GM21423 (cell line): Measurements from ENCODE around the gene LRMDA.
"Not testable (repeated sequence)": the region's sequence is repeated elsewhere in the genome, so short reads cannot be mapped to it uniquely, and the experiment has no call there.

Source experiments
- ATAC-seq: cut with Tn5 transposase; IDR thresholded peaks from one replicate; pipeline ENCODE4 v1.9.1; 2021; ENCODE audit warnings: mild to moderate bottlenecking, moderate library complexity; ENCODE audit not compliant: unreplicated experiment

LRMDA gene

DNA sequence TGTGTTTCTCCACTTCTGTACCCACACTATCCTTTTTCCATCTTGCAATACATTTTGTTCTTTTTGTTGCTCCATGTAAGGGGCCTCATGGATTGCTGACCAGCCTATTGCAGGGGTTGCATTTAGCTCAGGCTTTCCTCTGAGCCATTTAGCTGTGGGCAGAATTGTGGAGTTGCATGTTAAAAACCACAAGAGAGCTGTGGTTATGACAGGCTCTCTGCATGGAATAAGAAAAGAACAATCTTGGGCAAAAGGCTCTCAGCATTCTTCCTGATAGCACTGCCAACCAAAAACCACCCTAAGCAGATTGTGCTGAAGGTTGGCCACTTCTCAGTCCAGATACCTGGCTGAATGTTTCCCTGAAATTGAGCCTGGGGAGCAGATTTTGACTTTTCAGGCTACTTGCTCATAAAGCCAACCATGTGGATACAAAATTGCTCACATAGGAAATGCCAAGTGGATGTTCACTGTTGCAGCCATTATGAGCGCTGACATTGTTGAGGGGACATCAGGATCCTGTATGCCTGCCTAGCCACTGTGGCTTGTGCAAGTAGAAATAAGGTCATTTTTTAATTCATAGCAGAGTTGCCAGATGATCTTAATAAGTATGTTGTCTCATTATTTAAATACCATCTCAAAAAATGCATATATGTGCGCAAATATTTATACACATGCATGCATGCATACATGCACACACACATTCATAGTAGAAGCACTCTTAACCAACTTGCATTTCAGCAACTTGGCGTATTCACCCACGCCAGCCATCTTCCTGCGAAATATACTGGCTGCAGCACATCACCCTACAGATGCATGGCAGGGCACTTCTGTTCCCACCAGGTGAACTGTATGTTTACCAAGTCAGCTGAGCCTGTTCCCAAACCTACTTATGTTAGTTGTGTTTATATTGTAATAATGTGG lies 695.4 kb downstream of the LRMDA start:
- ATAC-seq: no peak

GRCh38 chr10:76127984-76128589 lies 696.7 kb downstream of the LRMDA start:
- no peak for ATAC-seq

DNA sequence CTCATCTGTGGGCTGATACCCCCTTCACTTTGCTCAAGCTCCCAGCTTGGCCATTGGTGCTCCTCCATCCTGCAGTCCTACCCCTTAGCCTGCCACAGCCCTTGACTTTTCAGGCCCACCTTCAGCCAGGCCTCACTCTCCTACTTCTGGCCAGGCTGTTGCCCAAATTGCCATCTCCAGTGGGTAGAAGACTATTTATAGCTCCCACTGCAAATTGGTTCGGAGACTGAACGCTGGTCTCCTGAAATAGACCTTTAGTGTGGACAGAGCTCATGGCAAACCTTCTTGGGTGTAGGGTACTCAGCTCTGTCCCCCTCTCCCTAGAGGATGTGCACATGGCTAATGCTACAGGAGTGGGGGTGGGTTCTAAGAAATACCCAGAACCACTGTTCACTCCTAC lies 697.8 kb downstream of the LRMDA start:
- no peak for ATAC-seq

- ATAC-seq: no peak
Measured at GRCh38 chr10:76130892-76131291, 699.5 kb downstream of the LRMDA start.

DNA sequence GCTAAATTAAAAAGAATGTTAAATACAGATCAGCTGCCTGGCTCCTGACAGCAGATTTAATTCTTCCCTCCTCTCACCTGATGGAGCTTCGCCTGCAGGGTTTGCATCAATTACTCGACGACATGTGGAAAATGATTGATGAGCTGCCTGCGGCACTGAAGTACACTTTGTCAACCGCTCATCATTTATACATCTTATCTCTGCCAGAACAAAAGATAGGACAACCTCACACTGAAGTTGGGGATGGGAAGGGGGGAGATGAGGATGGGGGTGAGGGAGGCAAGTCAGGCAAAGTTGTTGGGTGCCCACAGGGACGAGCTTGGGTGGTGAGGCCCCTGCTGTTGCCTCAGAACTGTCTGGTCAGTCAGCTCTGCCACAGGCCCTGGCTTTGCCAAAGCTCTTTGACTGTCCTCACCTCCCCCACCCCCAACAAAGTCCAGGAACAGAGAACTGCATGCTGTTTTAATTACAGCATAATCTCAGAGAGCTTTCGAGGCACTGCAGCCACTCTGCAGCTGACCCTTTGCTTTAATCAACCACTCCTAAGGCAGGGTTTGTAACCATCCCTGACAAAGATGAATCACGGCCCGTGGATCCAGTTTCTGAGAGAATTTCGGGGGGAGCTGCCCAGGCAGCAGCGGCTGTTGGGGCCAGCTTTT lies 702.3 kb downstream of the LRMDA start:
- ATAC-seq: no peak

DNA sequence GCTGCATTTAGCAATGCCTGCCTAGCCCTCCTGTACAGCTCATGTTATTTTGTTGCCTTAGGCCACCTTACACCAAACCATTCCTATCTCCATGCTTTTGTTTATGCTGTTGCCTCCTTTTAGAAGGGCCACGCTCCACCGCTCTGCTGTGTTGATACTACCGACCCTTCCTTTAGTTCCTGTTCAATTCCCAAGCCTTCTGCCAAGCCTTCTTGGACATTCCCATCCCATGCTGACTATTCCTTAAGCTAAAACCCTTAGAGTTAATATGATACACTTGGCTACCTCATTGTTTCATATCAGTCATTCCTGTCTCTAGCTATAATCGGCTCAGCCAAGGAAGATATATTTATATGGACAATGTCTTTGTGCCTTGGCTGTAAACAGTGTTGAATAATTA lies 705.5 kb downstream of the LRMDA start:
- ATAC-seq: no peak

- no peak for ATAC-seq
Measured at GRCh38 chr10:76138286-76138685, 706.9 kb downstream of the LRMDA start.

DNA sequence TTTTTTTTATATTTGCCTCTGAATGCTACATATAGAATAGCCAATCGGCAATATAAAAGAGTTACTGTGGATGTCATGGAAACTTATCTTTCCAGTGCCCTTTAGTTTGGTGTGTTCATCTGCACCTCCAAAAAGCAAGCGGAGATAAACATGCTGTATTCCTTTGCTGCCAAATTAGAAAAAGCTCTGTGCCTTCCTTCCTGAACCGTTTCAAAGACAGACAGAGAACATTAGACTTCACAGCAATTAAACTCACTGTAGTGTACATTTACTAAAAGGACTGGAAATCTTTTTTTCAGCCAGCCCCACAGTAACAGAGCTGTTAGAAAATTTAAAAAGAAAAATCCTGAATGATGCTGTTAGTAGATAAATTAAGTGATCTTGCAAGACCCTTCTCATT lies 707.5 kb downstream of the LRMDA start:
- no peak for ATAC-seq

GRCh38 chr10:76139431-76139830 lies 708.0 kb downstream of the LRMDA start:
- ATAC-seq: no peak

DNA sequence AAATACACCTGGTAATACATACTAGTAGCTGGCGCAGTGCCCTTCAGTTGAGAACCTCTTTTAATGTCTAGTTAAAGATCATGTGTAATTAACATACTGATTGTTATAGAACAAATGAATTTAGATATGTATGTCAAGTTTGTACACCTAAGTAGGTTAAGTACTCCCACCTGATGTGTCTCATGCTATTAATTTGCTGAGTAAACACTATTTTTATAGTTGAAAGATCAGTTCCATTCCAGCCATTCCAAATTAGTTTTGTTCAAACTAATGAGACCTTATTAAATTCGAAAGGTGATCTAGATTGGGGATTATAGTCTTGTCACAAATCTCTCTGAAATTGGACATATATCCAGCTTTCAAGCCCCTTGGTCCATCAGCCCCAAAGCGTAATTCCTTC lies 710.0 kb downstream of the LRMDA start:
- ATAC-seq: no peak

- not testable (repeated sequence) for ATAC-seq
Measured at GRCh38 chr10:76148217-76148616, 716.8 kb downstream of the LRMDA start.

DNA sequence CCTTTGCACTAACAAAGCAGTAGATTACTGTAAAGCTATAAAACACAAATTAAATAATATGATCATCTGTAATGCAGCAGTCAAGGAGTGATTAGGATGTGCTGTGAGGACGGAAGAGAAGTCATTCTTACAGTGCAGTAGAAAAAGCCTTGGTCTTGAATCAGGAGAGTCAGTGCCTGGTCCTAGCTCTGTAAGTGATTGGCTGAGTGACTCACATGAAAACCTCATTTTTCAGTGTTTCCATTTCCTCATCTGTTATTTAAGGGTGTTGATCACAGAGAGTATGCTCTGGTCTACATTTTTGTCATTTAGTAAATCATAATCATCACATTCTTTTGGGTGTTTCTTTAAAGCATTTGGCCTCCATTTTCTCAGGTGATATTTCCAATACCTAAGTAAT lies 717.8 kb downstream of the LRMDA start:
- no peak for ATAC-seq

DNA sequence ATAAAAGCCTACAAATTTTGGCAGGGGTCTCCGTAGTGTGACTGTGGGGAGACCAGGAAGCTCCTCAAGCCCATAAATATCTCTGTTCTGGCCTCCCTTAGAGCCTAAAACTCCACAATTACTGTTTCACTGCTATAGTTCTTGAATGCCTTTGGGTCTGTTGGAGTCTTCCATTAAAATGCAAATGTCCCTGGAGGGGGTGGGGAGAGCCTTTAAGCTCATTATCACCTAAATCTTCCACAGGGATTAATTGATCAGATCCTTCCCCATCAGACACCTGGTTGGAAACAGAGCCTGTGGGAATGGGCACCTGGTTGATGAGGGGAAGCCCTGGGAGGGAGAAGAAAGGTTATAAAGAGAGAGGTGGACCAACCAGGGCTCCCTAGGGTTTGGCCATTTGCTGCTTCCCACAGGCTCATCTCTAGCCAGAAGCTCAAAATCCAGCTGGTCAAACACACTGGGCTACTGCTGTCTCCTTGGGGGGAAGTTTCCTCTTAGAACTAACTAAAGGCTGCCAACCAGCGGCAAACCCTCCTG lies 718.2 kb downstream of the LRMDA start:
- ATAC-seq: no peak

- ATAC-seq: no peak
Measured at GRCh38 chr10:76150139-76150875, 718.9 kb downstream of the LRMDA start.

GRCh38 chr10:76150876-76151288 lies 719.5 kb downstream of the LRMDA start:
- ATAC-seq: no peak

DNA sequence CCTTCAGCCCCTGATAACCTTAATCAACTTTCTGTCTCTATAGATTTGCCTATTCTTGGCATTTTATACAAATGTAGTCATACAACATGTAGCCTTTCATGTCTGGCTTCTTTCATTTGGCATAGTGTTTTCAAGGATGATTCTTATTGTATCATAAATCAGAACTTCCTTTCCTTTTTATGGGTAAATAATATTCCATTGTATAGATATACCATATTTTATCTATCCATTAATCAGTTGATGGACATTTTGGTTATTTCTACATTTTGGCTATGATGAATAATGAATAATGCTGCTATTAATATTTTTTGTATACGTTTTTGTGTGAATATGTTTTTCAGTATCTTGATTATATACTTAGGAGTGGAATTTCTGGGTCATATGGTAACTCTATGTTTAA lies 720.8 kb downstream of the LRMDA start:
- no peak for ATAC-seq

GRCh38 chr10:76155961-76156360 lies 724.5 kb downstream of the LRMDA start:
- no peak for ATAC-seq

DNA sequence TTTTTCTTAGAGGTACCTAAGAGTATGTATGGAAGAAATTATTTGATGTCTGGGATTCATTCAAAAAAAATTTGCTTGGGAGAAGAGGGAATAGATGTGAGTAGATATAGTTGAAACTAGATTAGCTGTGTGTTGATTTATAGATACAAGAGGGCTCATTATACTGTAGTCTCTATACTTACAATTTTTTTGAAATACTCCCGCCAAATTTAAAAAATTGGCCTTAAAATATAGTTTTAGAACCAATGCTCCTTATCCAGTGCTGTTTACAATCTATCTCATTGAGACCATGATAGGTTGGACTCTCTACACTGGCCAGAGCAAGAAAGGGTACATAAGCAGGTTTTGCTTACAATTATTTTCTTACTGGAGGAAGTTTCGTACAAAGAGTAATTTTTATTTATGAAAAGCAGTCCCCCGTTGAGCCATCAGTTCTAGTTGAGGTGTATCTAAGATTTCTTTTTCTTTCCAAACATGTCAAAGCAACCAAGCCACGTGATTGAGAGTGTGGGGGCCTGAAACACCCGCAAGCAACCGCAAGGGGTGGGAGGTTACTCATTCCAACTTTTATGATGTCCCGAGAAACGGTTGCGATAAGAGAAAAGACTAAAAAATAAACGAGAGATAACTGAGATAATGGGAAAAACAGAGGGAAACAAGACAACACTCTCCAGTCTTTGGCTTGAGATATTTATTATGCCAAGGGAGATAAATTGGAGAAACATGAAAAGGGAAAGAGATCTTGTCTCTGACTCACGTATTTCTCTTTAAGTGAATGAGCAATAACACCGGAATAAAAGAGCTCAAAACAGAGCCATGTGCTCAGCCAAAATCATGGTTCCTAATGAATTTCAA lies 729.2 kb downstream of the LRMDA start:
- no peak for ATAC-seq

DNA sequence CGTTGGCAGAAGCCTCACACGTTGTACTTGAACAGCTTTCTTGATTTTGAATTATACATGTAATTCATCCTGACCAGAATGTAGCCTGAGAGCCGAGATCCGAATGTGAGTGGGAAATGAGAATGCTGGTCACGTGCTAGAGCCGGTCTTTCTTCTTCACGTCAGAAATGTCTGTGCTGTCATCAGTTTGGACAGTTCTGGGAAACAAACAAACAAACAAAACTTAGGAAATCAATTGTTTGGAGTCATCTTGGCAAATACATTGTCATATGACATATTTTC lies 729.8 kb downstream of the LRMDA start:
- ATAC-seq: no peak

GRCh38 chr10:76168437-76168836 lies 737.0 kb downstream of the LRMDA start:
- no peak for ATAC-seq
